IPS DF 6.9 (cell line): ENCODE measurements around the gene C11orf65.
"Not testable (repeated sequence)": the region's sequence is repeated elsewhere in the genome, so short reads cannot be mapped to it uniquely, and the experiment has no call there.

Experiments
- DNase-seq: peaks from one replicate; pipeline ENCODE4 v3.0.0-alpha.2; 2013; ENCODE audit warnings: low read depth, low spot score
- H3K27ac ChIP-seq: one replicate; pipeline ENCODE4 v1.5.1; 2013; ENCODE audit warnings: low read length, control low read depth
- H3K27me3 ChIP-seq: 2 replicates; pipeline ENCODE4 v1.6.1; 2013; ENCODE audit warnings: mild to moderate bottlenecking, low read length; ENCODE audit not compliant: control insufficient read depth, insufficient read depth
- H3K36me3 ChIP-seq: 2 replicates; pipeline ENCODE4 v1.6.1; 2013; ENCODE audit warnings: low read length; ENCODE audit not compliant: control insufficient read depth, insufficient read depth
- H3K4me1 ChIP-seq: 2 replicates; pipeline ENCODE4 v1.6.1; 2013; ENCODE audit warnings: low read length; ENCODE audit not compliant: control insufficient read depth, insufficient read depth
- H3K4me3 ChIP-seq: 2 replicates; pipeline ENCODE4 v1.5.1; 2013; ENCODE audit warnings: mild to moderate bottlenecking, low read length
- H3K9me3 ChIP-seq: 2 replicates; pipeline ENCODE4 v1.6.1; 2013; ENCODE audit warnings: low read length, inconsistent platforms; ENCODE audit not compliant: control insufficient read depth, insufficient read depth
- WGBS: extraction: QIAGEN DNeasy Blood & Tissue Kit; methylation state at CpG from one replicate; pipeline ENCODE4 v1.1.7; 2013; ENCODE audit warnings: mixed read lengths, missing lambda C conversion rate; ENCODE audit not compliant: insufficient read length, insufficient coverage; 5-methylcytosine and 5-hydroxymethylcytosine counted together

C11orf65 gene

DNA sequence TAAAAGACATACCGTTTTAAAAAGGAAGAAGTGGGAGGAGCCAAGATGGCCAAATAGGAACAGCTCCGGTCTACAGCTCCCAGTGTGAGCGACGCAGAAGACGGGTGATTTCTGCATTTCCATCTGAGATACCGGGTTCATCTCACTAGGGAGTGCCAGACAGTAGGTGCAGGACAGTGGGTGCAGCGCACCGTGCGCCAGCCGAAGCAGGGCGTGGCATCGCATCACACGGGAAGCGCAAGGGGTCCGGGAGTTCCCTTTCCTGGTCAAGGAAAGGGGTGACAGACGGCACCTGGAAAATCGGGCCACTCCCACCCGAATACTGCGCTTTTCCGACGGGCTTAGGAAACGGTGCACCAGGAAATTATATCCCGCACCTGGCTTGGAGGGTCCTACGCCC is 93.8 kb downstream of the C11orf65 start:
- WGBS: no CpG with 5 or more reads among the region's 24 CpGs
- H3K4me1 ChIP-seq: not testable (repeated sequence)

DNA sequence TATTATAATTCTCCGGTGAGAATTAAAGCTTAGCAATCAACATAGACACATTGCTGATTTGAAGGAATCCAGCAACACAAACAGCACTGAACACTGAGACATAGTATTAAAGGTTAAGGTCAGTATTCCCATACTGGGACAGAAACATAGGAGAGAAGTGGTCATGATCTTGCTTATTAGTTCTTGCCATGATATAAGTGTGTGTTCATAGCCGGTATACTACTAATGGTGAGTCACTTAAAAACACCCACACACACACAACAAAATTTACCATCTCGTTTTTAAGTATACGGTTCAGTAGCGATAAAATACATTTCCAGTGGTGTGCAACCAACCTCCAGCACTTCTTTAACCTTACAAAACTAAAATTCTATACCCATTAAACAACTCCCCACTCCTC is 96.3 kb downstream of the C11orf65 start:
- Histone ChIP-seq H3K27me3 (no peaks in the 10 kb centered on the region), H3K9me3 (no peaks in the 10 kb centered on the region), H3K4me3 (no peak overlapping the region), H3K4me1 (no peaks in the 10 kb centered on the region), H3K27ac (no peak overlapping the region), H3K36me3 (no peaks in the 10 kb centered on the region)
- no CpG with 5 or more reads among the region's 5 CpGs for WGBS
- DNase-seq: no peak

More for the DNA sequence above, 93.8 kb downstream of the C11orf65 start:
- not testable (repeated sequence) for H3K4me3 ChIP-seq, H3K27ac ChIP-seq, H3K27me3 ChIP-seq, DNase-seq, H3K9me3 ChIP-seq, H3K36me3 ChIP-seq

DNA sequence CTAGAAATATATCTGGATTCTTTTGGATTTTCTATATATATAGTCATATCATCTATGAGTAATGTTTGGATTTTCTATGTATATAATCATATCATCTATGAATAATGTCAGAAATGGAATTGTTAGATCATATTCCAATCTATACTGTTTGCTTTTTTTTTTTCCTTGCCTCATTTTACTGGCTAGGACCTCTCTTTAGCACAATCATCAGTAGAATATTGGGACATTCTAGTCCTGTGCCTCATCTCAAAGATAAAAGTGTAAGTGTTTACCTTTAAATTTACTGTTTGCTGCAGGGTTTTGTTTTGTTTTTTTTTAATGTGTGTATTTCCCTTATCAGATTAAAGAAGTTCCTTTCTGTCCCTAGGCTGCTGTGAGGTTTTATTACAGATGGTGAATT is 97.0 kb downstream of the C11orf65 start:
- H3K36me3 ChIP-seq: no peaks in the 10 kb centered on the region; the same call in 1 of the 2 replicates
- H3K9me3 ChIP-seq: no peaks in the 10 kb centered on the region
- H3K27ac ChIP-seq: no peak overlapping the region
- H3K4me3 ChIP-seq: no peak overlapping the region
- DNase-seq: no peak
- H3K27me3 ChIP-seq: no peaks in the 10 kb centered on the region
- H3K4me1 ChIP-seq: no peaks in the 10 kb centered on the region

DNA sequence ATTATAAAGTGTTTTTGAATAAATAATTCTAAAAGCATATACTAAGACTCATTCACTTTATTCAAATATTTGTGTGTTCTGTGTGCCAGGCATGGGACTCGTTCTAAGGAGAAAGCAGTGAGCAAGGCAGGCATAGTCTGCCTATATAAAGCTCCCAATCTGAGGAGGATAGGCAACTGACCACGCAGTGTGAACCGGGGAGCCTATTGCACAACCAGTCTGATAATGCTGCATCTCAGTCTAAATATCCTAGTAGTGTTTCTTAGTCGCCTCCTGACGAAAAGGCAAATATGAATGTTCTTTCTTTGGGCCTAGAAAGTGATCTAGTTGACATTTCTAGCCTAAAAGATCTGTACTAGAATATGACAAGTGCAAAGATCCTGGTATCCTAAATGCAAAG is 98.3 kb downstream of the C11orf65 start:
- Histone ChIP-seq H3K27ac (no peak overlapping the region), H3K9me3 (no peaks in the 10 kb centered on the region), H3K27me3 (no peaks in the 10 kb centered on the region), H3K4me1 (no peaks in the 10 kb centered on the region), H3K36me3 (peaks cover 2% of the 10 kb centered on the region; the same call in 1 of the 2 replicates), H3K4me3 (no peak overlapping the region)
- DNase-seq: no peak
- WGBS: no CpG with 5 or more reads among the region's 5 CpGs

DNA sequence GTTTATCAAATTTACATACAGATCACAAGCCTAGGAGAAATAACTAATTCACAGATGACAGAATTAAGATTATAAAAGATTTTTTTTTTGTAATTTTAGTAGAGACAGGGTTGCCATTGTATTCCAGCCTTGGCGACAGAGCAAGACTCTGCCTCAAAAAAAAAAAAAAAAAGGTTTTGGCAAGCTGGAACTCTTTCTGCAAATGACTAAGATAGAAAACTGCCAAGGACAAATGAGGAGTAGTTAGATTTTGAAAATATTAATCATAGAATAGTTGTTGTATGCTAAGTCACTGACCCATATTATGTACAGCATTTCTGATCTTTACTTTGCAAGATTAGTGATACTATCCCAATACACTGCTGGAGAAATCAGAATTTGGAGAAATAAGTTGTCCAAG is 99.2 kb downstream of the C11orf65 start:
- Histone ChIP-seq H3K4me1 (no peaks in the 10 kb centered on the region), H3K27me3 (no peaks in the 10 kb centered on the region), H3K36me3 (peaks cover 2% of the 10 kb centered on the region; the same call in 1 of the 2 replicates), H3K4me3 (no peak overlapping the region), H3K27ac (no peak overlapping the region), H3K9me3 (no peaks in the 10 kb centered on the region)
- no CpG with 5 or more reads among the region's 1 CpG for WGBS
- no peak for DNase-seq

DNA sequence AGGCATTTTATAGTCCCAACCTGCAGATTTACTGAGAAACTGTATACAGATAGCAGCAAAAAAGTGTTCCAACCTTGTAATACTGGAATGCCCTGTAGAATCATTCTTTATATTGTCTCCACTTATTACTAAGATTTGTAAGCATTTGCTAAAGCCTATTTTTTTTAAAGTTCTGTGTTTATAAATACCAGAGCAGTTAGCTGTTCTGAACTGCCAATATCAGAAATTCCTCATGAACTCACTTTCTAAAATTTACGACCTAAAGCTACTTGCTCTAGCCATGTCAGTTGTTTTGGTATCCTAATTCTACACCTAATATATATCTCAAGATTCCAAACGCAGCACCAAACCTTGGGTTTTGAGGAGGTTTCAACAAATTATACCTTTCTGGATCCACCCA is 103.2 kb downstream of the C11orf65 start:
- WGBS: no CpG with 5 or more reads among the region's 2 CpGs
- no peaks in the 10 kb centered on the region for H3K27me3 ChIP-seq
- DNase-seq: no peak

DNA sequence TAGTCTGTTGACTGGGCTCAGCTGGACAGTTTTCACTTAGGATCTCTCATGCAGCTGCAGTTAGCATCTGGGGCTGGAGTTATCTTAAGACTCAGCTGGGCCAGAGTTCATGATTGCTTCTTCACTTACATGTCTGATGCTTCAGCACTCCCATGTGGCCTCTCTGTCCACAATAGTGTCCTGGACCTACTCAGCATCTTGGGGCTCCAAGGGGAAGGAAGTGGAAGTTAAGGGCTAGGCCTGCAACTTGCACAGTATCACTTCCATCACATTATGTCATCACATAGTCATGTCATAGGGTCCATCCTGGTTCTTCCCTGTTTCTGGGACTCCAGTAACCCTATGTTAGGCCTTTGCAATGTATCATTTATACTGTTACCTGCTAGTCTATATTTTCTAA is 115.9 kb downstream of the C11orf65 start:
- Histone ChIP-seq H3K9me3 (no peaks in the 10 kb centered on the region), H3K27me3 (no peaks in the 10 kb centered on the region), H3K4me1 (no peaks in the 10 kb centered on the region), H3K4me3 (no peak overlapping the region), H3K27ac (no peak overlapping the region), H3K36me3 (peaks cover 7% of the 10 kb centered on the region; the same call in 1 of the 2 replicates)
- DNase-seq: no peak

More for the DNA sequence above, 103.2 kb downstream of the C11orf65 start:
- Histone ChIP-seq H3K9me3 (no peaks in the 10 kb centered on the region), H3K4me3 (no peak overlapping the region), H3K4me1 (no peaks in the 10 kb centered on the region), H3K36me3 (peaks cover 2% of the 10 kb centered on the region; the same call in 1 of the 2 replicates), H3K27ac (no peak overlapping the region)

DNA sequence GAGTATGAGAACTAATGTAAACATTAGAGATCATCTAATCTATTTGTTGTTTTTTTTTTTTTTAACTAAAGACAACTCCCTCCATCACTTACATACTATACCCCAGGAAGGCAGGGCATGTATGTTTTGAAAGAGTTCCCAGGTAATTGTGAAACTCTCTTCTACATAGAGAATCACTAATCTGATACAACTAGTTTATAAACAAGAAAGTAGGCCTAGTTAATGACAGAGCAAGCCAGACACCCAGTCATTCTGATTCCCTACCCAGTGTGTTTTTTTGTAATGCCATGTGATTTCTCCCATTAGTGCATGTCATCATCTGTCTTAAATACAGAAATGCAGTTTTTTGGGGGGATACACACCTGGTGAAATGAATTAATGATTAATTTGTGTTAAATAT is 120.9 kb downstream of the C11orf65 start:
- H3K27ac ChIP-seq: no peak overlapping the region
- no peaks in the 10 kb centered on the region for H3K4me1 ChIP-seq
- no peaks in the 10 kb centered on the region for H3K27me3 ChIP-seq
- DNase-seq: no peak
- peaks cover 3% of the 10 kb centered on the region; the same call in 1 of the 2 replicates for H3K36me3 ChIP-seq
- H3K9me3 ChIP-seq: no peaks in the 10 kb centered on the region
- no peak overlapping the region for H3K4me3 ChIP-seq

DNA sequence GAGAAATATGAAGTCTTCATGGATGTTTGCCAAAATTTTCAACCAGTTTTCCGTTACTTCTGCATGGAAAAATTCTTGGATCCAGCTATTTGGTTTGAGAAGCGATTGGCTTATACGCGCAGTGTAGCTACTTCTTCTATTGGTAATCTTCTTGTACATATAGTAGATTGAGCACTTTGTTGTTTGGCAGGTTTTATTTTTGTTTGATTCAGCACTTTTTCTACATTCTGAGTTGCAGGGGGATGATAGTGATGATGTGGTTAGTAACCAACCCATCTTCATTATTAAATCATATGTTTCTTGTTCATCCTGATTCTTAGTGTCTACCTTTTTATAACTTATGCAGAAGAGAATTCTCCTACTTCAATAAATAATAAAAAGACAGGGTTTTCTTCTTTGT is 121.6 kb downstream of the C11orf65 start:
- Histone ChIP-seq H3K27ac (no peak overlapping the region), H3K4me1 (no peaks in the 10 kb centered on the region), H3K4me3 (no peak overlapping the region), H3K9me3 (no peaks in the 10 kb centered on the region), H3K36me3 (no peaks in the 10 kb centered on the region), H3K27me3 (no peaks in the 10 kb centered on the region)
- no CpG with 5 or more reads among the region's 4 CpGs for WGBS
- DNase-seq: no peak

DNA sequence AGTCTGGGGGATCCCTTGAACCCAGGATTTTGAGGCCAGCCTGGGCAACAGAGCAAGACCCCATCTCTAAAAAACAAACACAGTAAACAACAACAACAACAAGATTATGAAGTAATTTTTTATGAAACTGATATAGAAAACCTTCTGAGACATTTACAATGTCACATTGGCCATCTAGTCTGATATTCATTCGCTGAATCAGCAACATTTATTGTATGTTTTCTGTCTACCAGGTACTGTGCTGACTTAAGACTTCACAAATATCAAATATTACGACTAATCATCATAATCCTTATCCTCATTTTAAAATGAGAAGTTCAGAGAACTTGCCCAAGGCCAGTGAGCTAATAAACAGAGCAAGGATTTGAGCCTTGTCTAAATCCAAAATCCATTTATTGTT is 123.6 kb downstream of the C11orf65 start:
- Histone ChIP-seq H3K36me3 (no peaks in the 10 kb centered on the region), H3K4me1 (no peaks in the 10 kb centered on the region)
- no CpG with 5 or more reads among the region's 2 CpGs for WGBS

DNA sequence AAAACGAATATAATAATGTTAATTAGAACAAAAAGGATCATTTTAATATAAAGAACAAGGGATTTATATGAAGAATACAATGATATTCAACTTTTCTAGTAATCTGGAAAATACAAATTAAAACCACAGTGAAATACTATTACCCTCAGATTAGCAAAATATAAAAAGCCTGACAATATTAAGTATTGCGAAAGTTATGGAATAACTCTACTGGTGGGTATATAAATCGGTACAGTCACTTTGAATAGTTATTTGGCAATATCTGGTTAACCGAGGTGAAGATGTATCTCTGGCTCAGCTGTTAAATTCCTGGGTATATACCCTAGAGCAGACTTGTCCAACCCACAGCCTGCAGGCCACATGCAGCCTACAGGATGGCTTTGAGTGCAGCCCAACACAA is 125.7 kb downstream of the C11orf65 start:
- Histone ChIP-seq H3K27ac (no peak overlapping the region), H3K4me3 (no peak overlapping the region), H3K4me1 (no peaks in the 10 kb centered on the region), H3K27me3 (no peaks in the 10 kb centered on the region), H3K9me3 (no peaks in the 10 kb centered on the region), H3K36me3 (no peaks in the 10 kb centered on the region)
- no CpG with 5 or more reads among the region's 4 CpGs for WGBS
- DNase-seq: no peak

More for the DNA sequence above, 123.6 kb downstream of the C11orf65 start:
- no peak for DNase-seq
- Histone ChIP-seq H3K27me3 (no peaks in the 10 kb centered on the region), H3K4me3 (no peak overlapping the region), H3K27ac (no peak overlapping the region), H3K9me3 (no peaks in the 10 kb centered on the region)
